Vagina (tissue), 2 donors: ENCODE measurements around the gene FAAH.

Source experiments
- POLR2A ChIP-seq, 2 donors: fragments of 450-650 bp; IDR thresholded peaks; one replicate each; pipeline ENCODE4 v1.6.1; 2017; ENCODE audit warnings: antibody characterized with exemption in 2 of 2, mild to moderate bottlenecking in 2 of 2, moderate library complexity in 2 of 2
- POLR2AphosphoS5 ChIP-seq, 2 donors: sonication (generic); formaldehyde crosslinking; IDR thresholded peaks; one replicate each; pipeline ENCODE4 v1.9.0; 2017; ENCODE audit warnings: antibody characterized with exemption in 2 of 2, mild to moderate bottlenecking in 2 of 2, low read depth in 1 of 2; ENCODE audit not compliant: insufficient read depth in 1 of 2
- TF ChIP-seq, protein P1 (sequence below), 3 experiments: fragments of 450-650 bp in 2 of 3; fragments of 200-600 bp in 1 of 3; sonication (generic) in 1 of 3; IDR thresholded peaks; one replicate each; pipeline ENCODE4 v1.5.1; 2017 to 2019; ENCODE audit warnings: antibody characterized with exemption in 3 of 3, mild to moderate bottlenecking in 2 of 3, moderate library complexity in 2 of 3

GRCh38 chr1:46446646-46447498 is 52.8 kb downstream of the FAAH start:
- TF ChIP-seq, protein P1, sequence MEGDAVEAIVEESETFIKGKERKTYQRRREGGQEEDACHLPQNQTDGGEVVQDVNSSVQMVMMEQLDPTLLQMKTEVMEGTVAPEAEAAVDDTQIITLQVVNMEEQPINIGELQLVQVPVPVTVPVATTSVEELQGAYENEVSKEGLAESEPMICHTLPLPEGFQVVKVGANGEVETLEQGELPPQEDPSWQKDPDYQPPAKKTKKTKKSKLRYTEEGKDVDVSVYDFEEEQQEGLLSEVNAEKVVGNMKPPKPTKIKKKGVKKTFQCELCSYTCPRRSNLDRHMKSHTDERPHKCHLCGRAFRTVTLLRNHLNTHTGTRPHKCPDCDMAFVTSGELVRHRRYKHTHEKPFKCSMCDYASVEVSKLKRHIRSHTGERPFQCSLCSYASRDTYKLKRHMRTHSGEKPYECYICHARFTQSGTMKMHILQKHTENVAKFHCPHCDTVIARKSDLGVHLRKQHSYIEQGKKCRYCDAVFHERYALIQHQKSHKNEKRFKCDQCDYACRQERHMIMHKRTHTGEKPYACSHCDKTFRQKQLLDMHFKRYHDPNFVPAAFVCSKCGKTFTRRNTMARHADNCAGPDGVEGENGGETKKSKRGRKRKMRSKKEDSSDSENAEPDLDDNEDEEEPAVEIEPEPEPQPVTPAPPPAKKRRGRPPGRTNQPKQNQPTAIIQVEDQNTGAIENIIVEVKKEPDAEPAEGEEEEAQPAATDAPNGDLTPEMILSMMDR (IDR thresholded peaks at IDR 0.05), result peak; percentile 37 to 67 (median 50)
- TF ChIP-seq POLR2A (IDR thresholded peaks at IDR 0.05) (no peak), POLR2AphosphoS5 (IDR thresholded peaks at IDR 0.05; ENCODE audit: insufficient read depth in 1 of 2, low read depth in 1 of 2) (no peak)
